GM19351 (cell line): Measurements from ENCODE around the gene ENPP6.

ENCODE experiments used
- ATAC-seq: cut with Tn5 transposase; IDR thresholded peaks from one replicate; pipeline ENCODE4 v1.9.1; 2021; ENCODE audit warnings: mild to moderate bottlenecking, moderate library complexity; ENCODE audit not compliant: unreplicated experiment

ENPP6 gene

DNA sequence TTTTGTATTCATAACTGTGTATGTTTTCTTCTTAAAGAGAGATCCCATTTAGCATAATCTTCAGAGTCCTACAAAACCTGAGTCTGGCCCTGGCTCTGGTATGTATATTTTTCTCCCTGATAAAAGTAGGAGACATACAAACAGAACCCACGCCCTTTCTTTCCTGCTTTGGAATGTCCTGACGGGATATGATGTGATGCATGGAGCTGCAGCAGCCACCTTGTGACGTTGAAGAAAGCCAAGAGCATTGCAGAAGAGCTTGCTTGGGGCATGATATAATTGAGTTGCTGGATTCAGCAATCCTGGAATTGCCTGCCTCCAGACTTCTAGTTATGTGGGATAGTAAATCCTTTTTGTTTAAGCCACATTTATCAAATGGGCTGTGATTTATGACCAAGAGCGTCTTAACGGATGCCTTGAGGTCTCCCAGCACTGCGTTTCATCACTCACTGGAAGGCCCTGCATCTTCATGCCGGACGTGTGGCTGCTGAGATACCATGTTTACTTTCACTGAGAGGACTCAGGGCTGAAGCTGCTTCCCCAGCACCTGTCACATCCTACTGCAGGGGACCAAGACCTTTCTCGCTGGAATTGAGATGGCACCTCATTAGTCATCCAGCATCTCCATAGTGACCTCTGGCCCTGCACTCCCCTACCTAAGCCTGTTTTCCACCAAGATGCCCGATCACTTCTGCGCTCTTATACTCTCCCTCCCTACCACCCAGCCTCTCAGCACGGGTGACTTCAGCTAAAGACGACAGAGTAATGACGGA, 107.0 kb downstream of the ENPP6 start:
- no peak for ATAC-seq

DNA sequence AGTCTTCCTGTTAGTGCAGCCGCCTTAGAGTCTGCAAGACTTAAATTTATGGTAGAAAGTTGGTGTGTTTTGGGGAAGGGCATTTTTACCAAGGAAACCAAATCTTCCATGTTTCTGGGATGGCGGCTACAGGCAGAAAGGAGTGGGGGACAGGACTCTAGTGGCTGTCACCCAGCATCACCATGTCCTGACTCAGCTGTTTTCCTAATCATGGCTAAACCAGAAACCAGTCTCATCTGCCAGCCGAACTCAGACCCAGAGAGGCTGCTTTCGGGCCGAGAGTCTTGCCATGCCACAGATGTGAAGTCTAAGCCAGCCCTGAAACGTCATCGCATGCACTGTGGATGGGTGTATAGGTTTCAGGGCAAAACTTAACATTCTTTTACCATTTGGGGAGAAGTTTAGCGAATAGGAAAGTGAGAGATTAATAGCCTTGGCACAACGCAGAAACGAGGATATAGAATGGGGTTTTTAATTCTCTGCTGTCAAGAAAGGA, 109.6 kb downstream of the ENPP6 start:
- ATAC-seq: no peak

DNA sequence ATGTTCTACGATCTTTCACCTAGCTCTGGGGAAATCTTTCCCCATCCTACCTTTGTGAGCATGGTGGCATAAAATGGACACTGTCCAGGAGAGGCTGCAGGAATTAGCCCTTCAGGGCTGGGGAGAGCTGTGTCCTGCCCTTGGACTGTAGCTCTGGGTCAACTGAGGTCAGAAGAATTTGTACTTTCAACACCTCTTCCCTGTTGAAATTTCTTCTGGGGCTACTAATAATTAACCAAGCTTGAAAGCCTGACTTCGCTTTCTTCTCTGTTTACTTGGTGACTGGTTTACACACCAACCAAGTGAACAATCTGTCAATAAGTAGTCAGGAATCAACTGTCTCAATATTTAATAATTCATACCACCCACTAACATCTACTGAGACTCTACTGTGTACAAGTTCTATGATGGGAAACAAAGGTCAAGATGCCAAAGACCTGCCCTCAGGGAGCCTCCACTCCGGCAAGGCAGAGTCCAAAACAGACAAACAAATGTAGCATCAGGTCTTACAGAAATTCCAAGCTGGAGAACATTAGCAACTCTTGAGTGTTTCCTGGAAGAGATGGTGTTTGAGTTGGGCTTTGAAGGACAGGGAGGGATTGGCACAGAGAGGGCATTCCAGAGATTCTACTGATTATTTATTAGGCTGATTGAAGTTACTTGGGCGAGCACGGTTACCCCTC, 113.1 kb downstream of the ENPP6 start:
- no peak for ATAC-seq

DNA sequence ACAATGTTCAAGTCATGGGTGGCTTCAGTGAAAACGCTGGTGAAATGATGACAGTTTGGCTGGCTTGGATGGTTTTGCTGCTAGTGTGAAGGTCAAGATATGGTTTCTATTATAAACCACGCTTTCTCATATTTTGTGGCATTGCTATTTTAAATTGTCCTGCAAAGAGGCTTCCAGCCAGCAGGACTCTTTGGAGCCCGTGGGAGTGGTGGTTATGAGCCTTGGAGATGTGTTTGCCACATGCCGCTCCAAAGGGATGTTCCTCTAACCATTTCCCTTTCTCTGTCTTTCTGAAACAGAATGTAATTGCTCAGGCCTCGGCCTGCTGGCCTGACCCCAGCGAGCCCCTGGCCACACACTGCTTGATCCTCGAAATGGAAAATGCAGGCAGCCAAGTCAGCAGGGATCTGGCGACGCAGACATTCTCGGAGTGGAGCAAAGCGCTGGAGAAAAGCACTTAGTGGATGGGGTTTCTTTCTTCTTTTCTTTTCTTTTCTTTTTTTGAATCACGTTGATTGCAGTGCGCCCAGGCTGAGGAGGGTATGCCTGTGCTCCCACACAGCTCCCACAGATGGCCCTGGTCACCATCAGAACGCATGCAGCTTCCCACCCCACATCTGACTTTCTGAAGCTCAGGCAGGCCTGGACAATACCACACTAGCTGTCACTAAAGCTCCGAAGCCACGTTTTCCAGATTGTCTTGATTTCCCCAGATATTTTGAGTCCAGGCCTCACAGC, 114.0 kb downstream of the ENPP6 start:
- no peak for ATAC-seq

DNA sequence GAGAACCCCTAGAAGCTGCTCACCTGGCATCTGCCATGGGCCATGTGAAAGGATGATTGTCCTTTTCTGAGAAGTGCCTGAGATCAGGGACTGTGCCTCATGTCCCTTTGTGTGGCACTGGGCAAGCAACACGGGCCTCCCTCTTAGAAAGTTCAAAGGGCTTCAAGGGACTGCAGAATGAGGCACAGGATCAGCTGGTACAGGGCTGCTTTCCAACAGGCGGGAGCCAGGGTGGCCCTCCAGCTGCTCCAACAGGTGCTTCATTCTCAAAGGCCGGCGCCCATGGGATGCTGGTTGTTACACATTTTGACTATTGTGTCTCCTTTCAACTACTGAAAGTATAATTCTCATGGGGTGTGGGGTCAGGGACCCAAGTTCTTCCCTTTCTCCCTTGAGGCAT, 114.7 kb downstream of the ENPP6 start:
- ATAC-seq: no peak

- ATAC-seq: no peak
These were observed 115.2 kb downstream of the ENPP6 start for GRCh38 chr4:184102488-184102887.

DNA sequence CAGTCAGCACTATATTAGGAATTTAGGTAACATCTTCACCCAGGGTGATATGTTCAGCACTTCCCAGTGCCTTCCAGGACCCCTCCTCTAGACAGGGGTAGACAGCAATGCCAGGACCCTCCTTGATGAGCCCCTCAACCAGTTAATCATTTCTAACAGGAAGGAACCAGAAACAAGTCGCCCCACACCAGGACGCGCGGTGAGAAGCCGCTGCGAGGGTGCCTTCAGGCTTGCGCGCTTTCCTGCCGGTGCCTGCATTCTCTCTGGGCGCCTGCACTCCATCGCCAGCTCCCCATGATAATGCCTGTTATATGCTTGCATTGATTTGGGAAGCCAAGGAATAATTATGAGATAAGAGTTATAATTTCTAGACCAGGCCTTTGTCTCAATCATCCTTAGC, 116.0 kb downstream of the ENPP6 start:
- no peak for ATAC-seq

- ATAC-seq: no peak
These were observed 117.3 kb downstream of the ENPP6 start for GRCh38 chr4:184100297-184100885.

DNA sequence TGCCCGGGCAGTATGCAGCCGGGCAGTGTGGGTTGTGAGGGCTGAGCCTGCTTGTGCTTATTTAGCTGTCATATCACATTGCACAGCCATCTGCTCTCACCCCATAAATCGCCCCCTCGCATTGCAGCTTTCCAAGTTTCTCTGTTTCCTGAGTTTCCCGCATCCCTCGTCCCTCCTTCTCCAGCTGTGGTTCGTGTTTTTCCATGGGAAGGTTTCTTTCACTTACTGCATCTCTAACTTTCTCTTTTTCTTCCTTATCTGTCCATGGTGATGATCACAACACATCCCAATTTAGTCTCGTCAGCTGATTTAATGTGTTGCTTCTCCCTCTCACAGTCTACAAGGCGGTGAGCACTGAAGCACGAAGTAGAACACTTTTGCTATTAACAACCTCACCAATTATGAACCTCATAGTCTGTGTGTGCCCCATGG, 118.1 kb downstream of the ENPP6 start:
- ATAC-seq: no peak

GRCh38 chr4:184099000-184099399, 118.7 kb downstream of the ENPP6 start:
- no peak for ATAC-seq

- no peak for ATAC-seq
These were observed 119.9 kb downstream of the ENPP6 start for GRCh38 chr4:184097815-184098214.

- ATAC-seq: no peak
These were observed 120.5 kb downstream of the ENPP6 start for GRCh38 chr4:184097241-184097605.

DNA sequence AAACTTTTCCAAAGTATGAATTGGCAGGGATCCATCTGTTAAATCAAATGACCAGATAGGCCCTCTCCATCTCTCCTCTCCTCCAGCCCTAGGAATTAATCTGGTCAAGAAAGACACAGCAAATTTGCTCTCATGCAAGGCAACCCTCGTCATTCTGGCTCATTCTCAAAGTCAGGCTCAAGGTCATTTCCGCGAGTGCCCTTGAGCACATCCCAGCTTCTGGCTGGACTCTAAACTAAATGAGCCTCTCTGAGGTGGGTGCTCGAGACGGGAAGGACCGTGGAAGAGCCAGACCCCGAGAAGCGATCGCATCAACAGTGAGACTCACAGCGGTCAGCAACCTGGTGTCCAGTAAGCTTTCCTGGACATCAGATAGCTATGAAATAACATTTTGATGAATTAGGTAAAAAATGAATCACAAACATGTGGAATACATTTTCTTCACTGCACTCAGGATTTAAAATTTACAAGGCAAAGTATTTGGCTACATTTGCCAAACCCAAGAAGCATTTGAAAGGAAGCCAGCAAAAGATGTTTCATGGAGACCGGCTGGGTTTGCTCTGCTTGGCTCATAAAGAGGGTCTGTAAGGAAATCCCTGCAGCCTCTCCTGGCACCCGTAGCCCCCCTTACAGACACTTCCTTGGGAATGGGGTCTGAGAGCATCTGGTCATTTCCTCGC, 121.0 kb downstream of the ENPP6 start:
- no peak for ATAC-seq

GRCh38 chr4:184094532-184095159, 123.0 kb downstream of the ENPP6 start:
- ATAC-seq: no peak

DNA sequence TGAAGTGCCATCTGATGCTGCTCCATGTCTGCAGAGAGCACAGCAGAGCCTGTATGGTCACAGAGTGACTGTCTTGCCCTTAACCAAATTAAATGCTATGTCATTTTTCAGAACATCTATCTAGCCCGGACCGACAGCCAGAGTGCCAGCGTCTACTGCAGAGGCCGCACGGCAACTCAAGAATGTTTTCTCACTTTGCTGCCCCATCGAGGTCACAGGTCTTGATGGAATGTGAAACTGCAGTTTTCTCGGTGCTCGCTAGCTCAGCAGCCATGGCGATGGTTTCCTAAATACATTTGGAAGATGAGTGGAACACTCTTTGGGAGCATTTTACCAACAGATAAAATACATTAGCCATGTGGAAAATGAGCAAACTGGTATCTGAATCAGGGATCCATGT, 125.7 kb downstream of the ENPP6 start:
- no peak for ATAC-seq

DNA sequence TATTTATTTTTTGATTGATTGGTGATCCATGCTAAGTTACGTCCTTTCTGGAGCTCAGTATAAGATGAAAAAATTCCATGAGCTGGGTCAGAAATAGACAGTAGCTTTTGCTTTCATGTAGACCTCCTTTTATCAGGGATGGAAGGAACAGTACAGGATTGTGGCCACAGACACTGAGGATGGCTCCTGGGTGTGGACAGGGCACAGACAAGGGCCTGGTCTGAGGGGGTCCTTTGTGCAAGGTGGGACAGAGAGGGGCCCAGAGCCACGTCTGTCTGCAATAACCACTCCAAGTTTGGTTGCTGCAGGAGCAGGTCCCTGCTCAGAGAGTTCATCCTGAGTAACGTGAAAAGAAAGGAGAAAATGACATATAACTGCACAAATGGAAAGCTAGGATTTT, 127.1 kb downstream of the ENPP6 start:
- ATAC-seq: no peak

- ATAC-seq: no peak
These were observed 137.0 kb downstream of the ENPP6 start for GRCh38 chr4:184080674-184081073.

DNA sequence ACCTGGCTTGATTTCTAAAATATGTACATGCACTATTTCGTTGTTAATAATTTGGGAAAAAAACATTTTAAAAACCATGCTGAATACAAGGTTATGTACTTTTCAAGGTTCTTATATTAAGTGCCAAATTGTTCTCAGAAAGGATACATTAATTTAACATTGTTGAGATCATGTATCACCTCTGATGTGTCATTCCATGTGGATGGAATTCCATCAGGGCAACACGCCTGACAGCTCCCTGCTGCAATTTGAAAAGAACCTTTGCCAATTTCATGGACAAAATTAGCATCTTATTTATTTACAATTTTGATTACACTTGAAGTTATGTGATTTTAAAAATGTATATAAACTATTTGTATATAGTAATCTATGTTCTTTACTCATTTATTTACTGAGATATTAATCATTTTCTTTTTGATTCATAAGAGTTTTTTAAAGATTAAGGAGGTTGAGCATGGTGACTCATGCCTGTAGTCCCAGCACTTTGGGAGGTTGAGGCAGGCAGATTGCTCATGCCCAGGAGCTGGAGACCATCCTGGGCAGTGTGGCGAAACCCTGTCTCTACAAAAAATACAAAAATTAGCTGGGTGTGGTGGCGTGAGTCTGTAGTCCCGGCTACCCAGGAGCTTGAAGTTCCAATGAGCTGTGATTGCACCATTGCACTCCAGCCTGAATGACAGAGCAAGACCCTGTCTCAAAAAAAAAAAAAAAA, 142.8 kb downstream of the ENPP6 start:
- ATAC-seq: no peak

DNA sequence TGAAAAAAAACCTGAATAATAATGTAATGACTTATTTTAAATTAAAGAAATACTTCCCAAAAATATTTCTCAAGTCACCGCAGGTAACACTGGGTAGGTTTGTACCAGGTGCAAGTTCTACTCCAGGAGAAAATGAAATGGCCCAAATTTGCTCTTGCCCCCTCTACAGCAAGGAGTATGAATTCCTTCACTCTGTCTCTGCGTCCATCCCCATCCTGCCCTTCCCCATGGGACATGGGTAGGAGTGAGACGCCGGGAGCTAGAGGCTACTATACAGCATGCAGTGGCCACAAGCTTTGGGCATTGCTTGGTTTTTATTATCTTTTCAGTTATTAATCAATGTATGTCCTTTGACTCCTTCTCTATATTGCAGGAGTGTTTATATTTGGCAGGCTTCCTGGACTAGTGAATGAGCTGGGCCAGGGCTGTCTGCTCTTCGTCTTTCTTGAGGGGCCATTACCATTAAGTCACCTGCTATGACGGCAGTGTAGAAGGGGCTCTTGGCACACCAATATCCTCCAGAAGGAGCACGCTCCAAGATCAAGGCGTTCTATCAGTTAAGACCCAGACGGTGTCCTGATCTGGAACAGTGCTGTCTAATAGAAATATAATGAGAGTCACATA, 149.6 kb downstream of the ENPP6 start:
- no peak for ATAC-seq
